Head of caudate nucleus (tissue), 42 donors: Measurements from ENCODE around the gene IRAK3.

Source experiments
- DNase-seq, 42 donors: peaks; one replicate each; pipeline versions ENCODE4 v3.0.0 to v3.0.0-alpha.2; 2020 to 2021; ENCODE audit warnings: mixed read lengths in 7 of 42
- intact Hi-C: fragments of 100-400 bp; cut with DNase I; formaldehyde crosslinking; loops from one replicate; pipeline ENCODE4 v1.15.0; 2022

IRAK3 gene

DNA sequence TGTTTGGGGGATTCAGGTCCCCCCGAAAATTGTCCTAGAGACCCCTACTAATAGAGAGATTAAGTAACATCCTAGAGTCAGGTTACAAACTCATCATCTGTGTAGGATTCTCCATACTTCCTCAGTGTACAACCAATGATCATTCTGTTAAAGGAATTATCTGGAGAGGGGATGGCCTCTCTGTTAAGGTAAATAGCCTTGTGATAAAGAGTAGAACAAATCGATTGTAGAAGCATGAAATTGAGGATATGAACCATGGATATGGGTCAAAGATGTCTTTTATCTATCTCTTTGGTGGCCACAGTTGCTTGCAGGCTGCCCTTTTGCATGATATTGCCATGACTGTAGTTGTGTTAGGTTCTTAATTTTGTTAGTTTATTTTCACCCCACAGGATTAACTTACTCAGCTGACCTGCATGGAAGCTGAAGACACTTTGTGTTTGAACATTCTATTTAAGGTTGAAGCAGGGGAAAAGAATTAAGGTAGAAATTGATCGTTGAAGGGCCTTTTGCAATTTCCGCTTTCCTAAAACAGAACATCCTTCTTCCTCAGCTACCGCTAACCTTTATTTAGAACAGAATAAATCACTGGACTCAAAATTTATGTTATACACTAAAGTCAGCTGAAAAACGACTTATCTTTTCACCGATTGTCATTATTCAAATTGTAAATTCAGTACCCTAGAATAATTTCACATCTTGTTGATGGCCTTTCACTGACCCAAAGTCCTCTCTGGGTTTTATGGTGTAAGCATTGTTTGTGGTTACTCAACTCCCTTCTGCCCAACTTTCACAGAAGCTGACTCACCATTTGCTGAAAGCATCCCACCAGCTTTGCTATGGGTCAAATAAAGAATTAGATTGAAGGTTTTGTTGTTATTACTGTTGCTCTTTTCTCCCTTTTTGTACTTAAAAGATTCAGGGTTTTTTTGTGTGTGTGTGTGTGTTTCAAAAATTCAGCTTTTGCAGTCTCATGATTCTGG, 52.3 kb downstream of the IRAK3 start:
- intact Hi-C loops: no loop called here
- peak in 1 of 42 donors; percentile 6 for DNase-seq

DNA sequence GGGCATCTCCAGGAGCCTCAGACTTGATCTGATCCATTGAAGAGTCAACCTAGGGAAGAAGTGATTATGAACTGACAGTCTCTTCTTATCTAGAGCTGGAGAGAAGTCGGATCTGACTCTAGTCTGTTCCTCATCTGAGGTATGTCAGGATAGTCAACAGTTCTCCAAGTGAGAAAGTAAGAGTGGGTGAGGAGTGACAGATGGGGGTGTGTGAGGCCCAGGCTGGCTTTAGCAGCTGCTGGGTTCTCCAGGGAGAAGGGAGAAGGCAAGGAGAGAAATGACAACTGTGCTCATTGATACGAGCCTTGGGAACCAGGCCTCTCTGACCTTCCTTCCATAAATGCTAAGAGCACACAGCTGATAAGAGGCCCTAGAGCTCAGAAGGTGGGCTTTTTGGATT, 53.3 kb downstream of the IRAK3 start:
- DNase-seq: no peak
- intact Hi-C loops: no loop called here

DNA sequence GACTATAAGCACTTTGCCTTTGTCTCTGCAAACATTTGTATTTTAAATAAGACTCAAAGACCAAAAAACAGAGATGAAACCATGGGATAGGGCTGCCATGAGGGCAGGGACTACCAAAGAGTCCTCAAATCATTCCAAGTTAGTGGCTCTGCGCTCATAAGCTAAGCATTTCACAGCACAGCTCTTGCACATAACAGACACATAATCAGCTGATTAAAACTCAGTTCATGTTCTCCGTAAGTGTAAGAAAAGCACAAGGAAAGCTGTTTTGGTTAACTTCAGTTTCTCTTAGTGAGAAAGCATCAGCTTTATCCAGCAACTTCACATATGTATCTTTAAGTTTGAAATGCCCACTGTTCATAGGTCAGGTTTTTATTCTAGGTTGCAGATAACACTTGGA, 54.9 kb downstream of the IRAK3 start:
- intact Hi-C loops: no loop called here
- no peak for DNase-seq

DNA sequence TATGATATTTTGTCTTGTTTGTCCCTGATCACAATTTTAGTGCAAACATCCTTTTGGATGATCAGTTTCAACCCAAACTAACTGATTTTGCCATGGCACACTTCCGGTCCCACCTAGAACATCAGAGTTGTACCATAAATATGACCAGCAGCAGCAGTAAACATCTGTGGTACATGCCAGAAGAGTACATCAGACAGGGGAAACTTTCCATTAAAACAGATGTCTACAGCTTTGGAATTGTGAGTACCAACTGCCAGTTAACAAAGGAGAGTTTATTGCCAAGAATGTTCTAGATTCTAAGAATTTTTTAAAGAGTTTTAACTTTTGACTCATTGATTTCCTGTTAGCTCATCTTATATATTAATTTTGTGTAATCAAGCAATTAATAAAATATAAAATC, 55.4 kb downstream of the IRAK3 start:
- DNase-seq: no peak

DNA sequence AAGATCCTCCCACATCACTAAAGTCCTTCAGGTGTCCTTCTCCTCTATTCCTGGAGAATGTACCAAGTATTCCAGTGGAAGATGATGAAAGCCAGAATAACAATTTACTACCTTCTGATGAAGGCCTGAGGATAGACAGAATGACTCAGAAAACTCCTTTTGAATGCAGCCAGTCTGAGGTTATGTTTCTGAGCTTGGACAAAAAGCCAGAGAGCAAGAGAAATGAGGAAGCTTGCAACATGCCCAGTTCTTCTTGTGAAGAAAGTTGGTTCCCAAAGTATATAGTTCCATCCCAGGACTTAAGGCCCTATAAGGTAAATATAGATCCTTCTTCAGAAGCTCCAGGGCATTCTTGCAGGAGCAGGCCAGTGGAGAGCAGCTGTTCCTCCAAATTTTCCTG, 58.7 kb downstream of the IRAK3 start:
- intact Hi-C loops: no loop called here
- DNase-seq: no peak

More for the DNA sequence above, 55.4 kb downstream of the IRAK3 start:
- intact Hi-C loops: no loop called here

DNA sequence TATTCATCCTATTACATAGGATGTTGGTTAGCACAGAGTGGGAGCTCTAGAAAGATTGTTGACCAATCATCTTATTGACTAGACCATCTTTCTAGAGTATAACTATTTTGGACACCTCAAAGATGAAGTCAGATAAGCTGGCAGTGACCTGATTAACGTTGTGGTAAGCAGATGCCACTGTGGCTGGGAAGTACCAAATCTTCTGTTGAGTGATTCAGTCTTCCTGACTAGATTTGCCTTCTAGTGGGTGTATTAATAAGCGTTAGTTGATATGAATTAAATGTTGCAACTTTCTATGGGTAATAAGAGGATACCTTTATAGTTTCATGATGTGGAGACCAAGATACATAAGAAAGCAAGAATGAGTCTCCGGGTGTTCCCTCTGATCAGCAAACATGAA, 62.0 kb downstream of the IRAK3 start:
- DNase-seq: no peak
- intact Hi-C loops: no loop called here

DNA sequence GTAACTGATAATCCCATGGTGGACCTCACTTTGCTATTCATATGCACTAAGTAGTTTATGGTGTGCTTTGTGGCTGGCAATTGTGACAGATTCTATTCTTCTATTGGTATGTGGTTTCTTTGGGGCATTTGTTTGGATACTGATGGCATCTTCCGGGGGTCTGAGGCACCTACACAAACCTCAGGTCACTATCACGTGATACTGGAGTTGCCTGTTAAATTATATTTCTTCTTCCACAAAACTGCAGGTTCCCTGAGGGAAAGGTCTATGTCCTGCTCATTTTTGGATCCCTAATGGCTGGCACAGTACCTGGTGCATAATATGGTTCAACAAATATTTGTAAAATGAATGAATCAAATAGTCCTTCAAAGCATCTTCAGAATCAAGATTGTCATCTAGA, 63.8 kb downstream of the IRAK3 start:
- intact Hi-C loops: no loop called here
- no peak for DNase-seq

DNA sequence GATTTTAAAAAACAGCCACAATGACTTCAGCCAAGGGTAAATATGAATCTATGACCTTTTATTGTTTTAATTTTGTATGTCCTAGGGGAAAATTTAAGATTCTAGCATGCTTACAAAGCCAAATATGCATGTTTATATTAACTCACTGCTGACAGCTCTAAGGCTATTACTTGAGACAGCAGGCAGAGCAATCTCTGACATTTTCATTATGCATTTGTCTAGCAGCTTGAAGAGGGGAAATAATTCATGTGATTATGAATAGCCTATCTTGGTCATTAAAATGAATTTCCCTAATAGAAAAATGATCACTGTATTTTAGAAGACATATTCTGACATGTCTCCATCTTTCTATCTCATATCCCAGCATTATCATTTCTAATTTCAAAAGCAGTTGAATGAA, 66.7 kb downstream of the IRAK3 start:
- intact Hi-C loops: no loop called here
- DNase-seq: no peak

DNA sequence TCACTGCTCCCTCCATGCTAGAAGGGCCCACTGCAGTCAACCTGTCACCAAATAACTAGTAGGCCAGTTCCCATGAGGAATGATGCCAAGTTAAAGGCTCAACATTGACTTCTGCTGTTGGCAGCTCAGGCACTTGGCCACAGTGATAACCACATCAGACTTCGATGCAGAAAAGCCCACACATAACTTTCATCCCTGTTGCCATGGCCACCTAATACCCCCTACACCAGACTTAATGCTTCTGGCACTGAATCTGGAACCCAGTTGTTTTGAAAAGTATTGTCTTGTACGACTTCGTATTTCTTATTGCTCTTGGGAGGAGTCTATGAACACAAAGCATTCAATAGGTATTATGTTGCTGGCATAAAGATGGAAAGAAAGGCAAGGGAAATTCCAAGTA, 69.0 kb downstream of the IRAK3 start:
- no peak for DNase-seq
- intact Hi-C loops: no loop called here

DNA sequence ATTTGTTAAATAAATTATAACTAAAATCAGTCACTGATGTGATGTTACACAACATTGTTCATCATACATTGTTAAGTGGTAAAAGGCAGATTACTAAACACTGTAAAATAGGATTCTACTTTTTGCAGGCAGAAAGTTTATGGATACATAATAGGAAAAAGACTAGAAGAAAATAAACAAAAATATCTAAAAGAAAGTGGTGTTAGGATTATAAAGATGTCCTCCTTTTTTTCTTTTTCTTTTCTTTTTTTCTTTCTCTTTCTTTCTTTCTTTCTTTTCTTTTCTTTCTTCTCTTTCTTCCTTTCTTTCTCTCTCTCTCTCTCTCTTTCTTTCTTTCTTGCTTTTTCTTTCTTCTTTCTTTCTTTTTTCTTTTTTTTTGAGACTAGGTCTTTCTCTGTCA, 73.7 kb downstream of the IRAK3 start:
- intact Hi-C loops: no loop called here
- no peak for DNase-seq

DNA sequence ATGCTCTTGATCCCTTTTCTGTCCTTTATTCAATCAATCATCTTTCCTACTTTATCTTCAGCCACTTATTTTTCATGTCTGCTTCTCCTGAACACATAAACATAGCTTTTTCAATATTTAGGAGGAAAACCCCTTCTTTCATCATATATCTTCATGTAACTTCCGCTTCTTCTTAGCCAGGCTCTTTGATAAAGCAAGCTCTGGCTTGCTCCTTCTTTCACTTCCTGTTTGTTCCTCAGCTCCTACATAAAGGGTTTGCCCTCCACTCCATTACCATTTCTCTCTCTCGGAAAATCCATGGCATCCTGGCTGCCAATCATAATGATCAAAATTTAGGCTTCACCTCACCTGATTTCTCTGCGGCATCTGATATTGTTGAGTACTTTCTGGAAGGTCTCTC, 79.5 kb downstream of the IRAK3 start:
- intact Hi-C loops: no loop called here
- DNase-seq: no peak

DNA sequence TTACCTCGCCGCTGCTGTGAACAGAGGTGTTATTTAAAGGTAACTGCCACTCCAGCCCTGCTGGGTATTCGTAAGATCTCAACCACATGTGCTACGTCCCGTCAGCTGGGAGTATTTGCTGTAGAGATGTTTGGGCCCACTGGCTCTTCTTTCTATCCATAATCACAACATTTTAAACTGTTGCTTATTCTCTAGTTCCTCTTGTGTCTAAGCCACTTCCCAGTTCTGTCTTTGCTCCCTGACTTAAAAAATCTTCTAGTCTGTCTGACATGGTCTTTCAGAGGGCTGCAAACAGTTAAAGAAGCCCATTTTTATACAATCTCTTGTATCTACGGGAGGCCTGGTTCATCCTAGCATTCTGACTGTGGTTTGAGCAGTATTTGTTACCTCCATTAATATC, 80.1 kb downstream of the IRAK3 start:
- intact Hi-C loops: no loop called here

DNA sequence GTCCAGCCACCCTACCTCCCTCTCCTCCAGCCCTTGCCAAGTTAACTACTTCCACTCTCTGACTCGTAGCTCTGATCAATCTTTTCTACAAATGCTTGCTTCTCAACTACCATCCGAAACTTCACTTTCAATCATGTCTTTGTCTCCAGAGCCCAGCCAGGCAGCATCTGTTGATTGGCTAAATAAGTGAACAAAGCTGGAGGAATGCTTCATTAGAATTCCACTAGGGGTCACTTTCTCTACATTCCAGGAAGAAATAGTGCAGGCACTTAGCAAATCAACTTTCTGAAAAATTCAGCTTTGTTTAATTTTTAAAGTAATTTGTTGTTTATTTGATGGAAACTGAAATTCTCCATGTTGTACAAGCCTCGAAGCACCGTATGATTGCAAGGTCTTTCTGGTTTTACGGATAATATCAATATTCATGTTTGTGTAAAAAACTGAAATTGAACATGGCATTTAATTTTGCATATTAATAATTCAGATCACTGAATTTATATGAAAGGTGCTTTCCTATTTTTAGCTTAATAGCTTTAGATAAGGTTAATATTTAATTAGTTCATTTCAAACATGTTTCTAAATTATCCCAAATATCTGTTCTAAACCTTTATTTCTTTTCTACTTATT, 80.9 kb downstream of the IRAK3 start:
- peak in 22 of 42 donors; percentile 3 to 60 (median 20) for DNase-seq
- intact Hi-C loops: loop anchor here (10.0 kb wide), 1 partner anchor 135 kb away; no protein-coding TSS in a partner anchor

More for the DNA sequence above, 80.1 kb downstream of the IRAK3 start:
- no peak for DNase-seq

DNA sequence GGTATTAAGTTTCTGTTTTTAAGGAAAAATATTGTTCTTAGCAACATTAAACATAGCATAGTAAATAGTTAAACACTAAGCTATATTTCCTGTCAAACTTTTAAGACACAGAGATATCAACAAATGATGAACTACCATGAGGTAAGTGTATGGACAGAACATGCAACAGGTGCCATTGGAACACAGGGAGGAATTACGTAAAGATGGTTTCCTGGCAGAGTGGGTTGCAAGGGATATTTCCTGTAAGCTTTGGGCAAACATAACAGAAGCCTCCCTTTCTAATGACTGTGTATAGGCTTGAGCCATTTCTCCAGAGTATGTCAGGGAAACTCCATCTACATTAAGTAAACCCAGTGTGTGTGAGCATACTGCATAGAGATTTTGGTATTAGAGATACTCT, 81.6 kb downstream of the IRAK3 start:
- intact Hi-C loops: loop anchor here (10.0 kb wide), 1 partner anchor 134 kb away; no protein-coding TSS in a partner anchor

DNA sequence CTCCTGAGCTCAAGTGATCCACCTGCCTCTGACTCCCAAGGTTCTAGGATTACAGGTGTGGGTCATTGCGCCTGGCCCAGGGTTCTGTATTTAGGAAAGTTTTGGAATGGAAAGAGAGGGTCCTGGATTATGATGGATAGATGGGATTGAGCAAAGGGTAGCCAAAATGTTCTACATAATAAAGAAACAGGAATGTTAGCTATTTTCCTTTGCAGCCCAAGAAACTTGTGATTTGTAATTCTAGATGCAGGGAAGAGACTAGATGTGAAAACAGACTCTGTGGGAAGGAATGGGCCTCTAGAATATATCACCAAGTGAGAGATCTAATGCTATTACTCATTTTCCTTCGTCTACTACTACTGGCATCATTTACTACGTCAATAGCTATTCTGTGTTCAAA, 83.6 kb downstream of the IRAK3 start:
- DNase-seq: no peak
- intact Hi-C loops: loop anchor here (10.0 kb wide), 1 partner anchor 132 kb away; no protein-coding TSS in a partner anchor

More for the DNA sequence above, 81.6 kb downstream of the IRAK3 start:
- DNase-seq: no peak

DNA sequence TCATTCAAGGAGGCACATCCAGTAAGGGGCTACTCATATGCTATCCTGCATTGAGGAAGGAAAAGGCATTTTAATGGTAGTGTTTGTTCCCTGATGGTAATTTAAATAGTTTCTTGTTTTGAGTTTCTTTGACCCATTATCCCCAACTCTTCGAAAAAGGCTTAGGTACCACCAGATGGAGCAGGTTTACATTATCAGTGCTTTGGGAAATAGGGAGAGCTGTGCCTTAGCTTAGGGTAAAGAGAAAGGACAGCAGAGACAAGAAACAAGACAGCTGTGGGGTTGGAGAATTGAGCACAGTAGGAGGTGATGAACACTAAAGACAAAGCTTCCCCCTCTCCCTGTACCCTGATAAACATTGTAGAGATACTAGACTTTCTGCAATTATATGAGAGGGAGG, 84.1 kb downstream of the IRAK3 start:
- DNase-seq: no peak
- intact Hi-C loops: loop anchor here (10.0 kb wide), 1 partner anchor 132 kb away; no protein-coding TSS in a partner anchor

DNA sequence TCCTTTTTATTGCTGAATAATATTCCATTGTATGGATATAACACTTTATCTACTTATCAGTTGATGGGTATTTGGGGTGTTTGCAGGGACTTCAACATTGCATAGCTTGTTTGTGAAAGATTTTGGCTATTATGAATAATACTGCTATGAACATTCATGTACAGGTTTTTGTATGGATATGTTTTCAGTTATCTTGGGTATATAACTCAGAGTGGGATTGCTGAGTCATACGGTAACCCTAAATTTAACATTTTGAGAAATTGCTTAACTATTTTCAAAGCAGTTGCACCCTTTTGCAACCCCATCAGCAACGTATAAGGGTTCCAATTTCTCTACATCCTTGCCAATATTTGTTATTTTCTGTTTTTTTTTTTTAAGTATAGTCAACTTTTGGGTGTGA, 86.0 kb downstream of the IRAK3 start:
- DNase-seq: no peak
- intact Hi-C loops: loop anchor here (10.0 kb wide), 1 partner anchor 130 kb away; no protein-coding TSS in a partner anchor

DNA sequence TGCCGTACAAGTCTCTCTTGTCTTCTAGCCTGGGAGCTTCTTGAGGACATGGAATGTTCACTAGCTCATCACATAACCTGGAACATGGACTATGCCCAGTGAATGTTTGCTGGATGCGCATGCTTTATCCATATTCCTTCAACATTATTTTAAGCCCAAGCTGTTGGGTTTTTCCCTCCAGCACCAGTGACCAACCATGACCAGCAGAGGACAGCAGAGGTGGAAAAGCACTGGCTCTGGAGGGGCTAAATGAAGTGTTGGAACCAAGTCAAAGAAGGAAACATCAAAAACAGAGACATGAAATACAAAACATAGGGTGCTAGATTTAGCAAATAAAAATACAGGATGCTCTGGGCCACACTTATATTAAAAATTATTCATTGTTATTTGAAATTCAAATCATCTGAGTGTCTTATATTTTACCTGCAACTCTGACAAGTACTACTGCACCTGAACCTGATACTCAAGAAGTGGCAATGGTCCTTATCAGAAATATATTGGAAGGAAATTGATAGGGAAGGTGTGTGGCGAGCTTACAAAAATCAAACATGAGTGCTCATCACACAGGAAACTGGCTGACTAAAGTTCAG, 90.2 kb downstream of the IRAK3 start:
- intact Hi-C loops: loop anchor here (10.0 kb wide), 1 partner anchor 126 kb away; no protein-coding TSS in a partner anchor
- no peak for DNase-seq

DNA sequence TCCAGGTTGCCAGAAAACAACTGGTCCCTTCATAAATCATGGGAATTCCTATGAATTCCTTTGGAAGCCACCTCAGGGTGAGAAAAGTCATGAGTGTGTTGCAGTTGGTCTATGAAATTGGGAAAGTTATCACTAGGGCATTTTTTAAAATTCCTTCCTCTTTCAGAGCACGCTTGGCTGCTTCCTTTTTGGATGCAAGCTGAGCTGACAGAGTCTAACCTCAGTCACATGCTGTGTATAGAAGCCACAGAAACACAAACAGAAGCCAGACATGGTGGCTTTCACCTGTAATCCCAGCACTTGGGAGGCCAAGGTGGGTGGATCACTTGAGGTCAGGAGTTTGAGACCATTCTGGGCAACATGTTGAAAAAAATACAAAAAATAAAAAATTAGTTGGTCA, 91.5 kb downstream of the IRAK3 start:
- intact Hi-C loops: no loop called here
- DNase-seq: no peak

DNA sequence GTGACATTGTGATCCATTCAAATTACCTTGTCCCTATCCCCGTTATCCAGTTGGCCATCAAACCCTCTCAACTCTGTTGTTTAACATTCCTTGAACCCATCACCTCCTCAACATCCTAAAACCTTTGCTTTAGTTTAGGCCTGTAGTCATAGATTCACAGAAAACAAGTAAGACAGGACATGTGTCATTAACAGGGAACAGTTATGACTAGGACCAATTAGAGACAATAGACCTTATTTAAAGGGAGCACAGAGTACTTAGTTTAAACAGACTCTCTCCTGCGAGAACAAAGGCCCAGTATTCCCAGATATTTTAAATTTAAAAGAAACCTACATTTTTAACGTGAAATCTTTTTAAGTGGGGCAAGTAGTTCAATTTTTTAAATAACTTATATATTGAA, 93.2 kb downstream of the IRAK3 start:
- intact Hi-C loops: no loop called here
- no peak for DNase-seq
